Osteoblast (primary cell): ENCODE measurements around the gene GRK2. TPM values are rescaled to one million over a fixed set of nuclear protein-coding genes. Genes with fewer than 3 reads are reported as not detected.

ENCODE experiments used
- DNase-seq: peaks from one replicate; pipeline ENCODE4 v3.0.0; 2011; ENCODE audit warnings: low spot score, mixed read lengths; ENCODE audit not compliant: insufficient read length; ENCODE audit errors: missing footprints
- H2AFZ ChIP-seq: 2 replicates; pipeline ENCODE4 v1.6.0; 2011; ENCODE audit warnings: mild to moderate bottlenecking, low read length
- H3K27ac ChIP-seq: 2 replicates; pipeline ENCODE4 v1.5.1; 2011; ENCODE audit warnings: mild to moderate bottlenecking, low read depth, low read length, moderate library complexity
- H3K27me3 ChIP-seq: 2 replicates; pipeline ENCODE4 v1.6.0; 2012; ENCODE audit warnings: mild to moderate bottlenecking, control low read depth, inconsistent platforms, low read length, moderate library complexity; ENCODE audit not compliant: insufficient read depth
- H3K36me3 ChIP-seq: 2 replicates; pipeline ENCODE4 v1.5.1; 2011; ENCODE audit warnings: mild to moderate bottlenecking, low read length, control low read depth, moderate library complexity; ENCODE audit not compliant: insufficient read depth
- H3K4me1 ChIP-seq: 2 replicates; pipeline ENCODE4 v1.5.1; 2011; ENCODE audit warnings: mild to moderate bottlenecking, low read length, control low read depth, moderate library complexity; ENCODE audit not compliant: insufficient read depth
- H3K4me2 ChIP-seq: 2 replicates; pipeline ENCODE4 v1.6.0; 2011; ENCODE audit warnings: mild to moderate bottlenecking, low read length; ENCODE audit not compliant: insufficient read depth
- H3K4me3 ChIP-seq: fragments of 200-600 bp; sonication (generic); 3 replicates; pipeline ENCODE4 v1.5.1; 2012; ENCODE audit warnings: mild to moderate bottlenecking, low read length, inconsistent platforms; ENCODE audit not compliant: insufficient read depth
- H3K79me2 ChIP-seq: 2 replicates; pipeline ENCODE4 v1.6.0; 2012; ENCODE audit warnings: mild to moderate bottlenecking, low read length, control low read depth, inconsistent platforms; ENCODE audit not compliant: insufficient read depth
- H3K9me3 ChIP-seq: 2 replicates; pipeline ENCODE4 v1.5.1; 2011; ENCODE audit warnings: low read depth, low read length, control low read depth
- H4K20me1 ChIP-seq: 2 replicates; pipeline ENCODE4 v1.6.0; 2012; ENCODE audit warnings: mild to moderate bottlenecking, low read length, control low read depth; ENCODE audit not compliant: insufficient read depth
- total RNA-seq: library from RNA; depleted of rRNA; stranded (reverse); fragments of >200 nt; gene quantifications from 2 replicates; pipeline ENCODE4 v1.2.3, GENCODE V29; 2012
- TF ChIP-seq, protein P1 (sequence below): IDR thresholded peaks from 2 replicates; pipeline ENCODE4 v1.5.1; 2011; ENCODE audit warnings: mild to moderate bottlenecking, low read depth, low read length, moderate library complexity; ENCODE audit errors: extremely low read depth

Gene GRK2
- total RNA-seq, 1 donor, result 21.4 TPM

GRCh38 chr11:67304511-67305113 is 38.3 kb downstream of the GRK2 start:
- Histone ChIP-seq H3K4me1 (peaks cover 16% of the 10 kb centered on the region), H3K36me3 (peaks cover 23% of the 10 kb centered on the region), H3K27me3 (no peaks in the 10 kb centered on the region), H3K4me2 (peak overlapping the region; percentile 85), H2AFZ (no peak overlapping the region), H3K4me3 (peak overlapping the region; percentile 86), H3K9me3 (no peaks in the 10 kb centered on the region), H3K27ac (no peak overlapping the region), H4K20me1 (peaks cover 9% of the 10 kb centered on the region), H3K79me2 (no peaks in the 10 kb centered on the region)
- DNase-seq, result peak; percentile 37
- TF ChIP-seq, protein P1, sequence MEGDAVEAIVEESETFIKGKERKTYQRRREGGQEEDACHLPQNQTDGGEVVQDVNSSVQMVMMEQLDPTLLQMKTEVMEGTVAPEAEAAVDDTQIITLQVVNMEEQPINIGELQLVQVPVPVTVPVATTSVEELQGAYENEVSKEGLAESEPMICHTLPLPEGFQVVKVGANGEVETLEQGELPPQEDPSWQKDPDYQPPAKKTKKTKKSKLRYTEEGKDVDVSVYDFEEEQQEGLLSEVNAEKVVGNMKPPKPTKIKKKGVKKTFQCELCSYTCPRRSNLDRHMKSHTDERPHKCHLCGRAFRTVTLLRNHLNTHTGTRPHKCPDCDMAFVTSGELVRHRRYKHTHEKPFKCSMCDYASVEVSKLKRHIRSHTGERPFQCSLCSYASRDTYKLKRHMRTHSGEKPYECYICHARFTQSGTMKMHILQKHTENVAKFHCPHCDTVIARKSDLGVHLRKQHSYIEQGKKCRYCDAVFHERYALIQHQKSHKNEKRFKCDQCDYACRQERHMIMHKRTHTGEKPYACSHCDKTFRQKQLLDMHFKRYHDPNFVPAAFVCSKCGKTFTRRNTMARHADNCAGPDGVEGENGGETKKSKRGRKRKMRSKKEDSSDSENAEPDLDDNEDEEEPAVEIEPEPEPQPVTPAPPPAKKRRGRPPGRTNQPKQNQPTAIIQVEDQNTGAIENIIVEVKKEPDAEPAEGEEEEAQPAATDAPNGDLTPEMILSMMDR, result no peak

DNA sequence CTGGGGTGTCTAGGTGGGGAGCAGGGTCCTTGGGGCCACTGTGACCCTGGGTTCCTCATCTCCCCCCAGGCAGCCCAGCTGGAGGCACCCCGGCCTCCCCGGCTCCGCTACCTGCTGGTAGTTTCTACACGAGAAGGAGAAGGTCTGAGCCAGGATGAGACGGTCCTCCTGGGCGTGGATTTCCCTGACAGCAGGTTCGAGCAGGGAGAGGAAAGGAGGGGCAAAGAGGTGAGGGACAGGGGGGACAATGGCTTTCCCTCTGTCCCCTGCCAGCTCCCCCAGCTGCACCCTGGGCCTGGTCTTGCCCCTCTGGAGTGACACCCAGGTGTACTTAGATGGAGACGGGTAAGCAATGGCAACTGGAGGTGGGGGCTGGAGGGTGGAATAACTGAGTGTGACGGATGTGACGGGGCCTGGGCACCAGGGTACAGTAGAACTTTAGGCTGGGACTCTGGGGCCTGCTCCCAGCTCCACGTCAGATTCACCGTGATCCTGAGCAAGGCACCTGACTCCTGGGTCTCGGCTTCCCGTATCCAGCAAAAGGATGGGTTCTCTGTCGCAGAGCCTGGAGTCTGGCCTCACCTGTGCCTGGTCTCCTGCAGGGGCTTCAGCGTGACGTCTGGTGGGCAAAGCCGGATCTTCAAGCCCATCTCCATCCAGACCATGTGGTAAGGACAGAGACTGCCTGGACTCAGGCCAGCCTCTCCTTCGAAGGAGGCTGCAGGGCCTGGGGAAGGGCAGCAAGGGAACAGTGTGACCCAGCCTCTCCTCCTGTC is 40.7 kb downstream of the GRK2 start:
- H3K4me2 ChIP-seq, result no peak overlapping the region
- TF ChIP-seq, protein P1, result no peak
- H3K79me2 ChIP-seq, result no peaks in the 10 kb centered on the region
- no peak overlapping the region for H3K4me3 ChIP-seq
- H3K4me1 ChIP-seq, result peaks cover 16% of the 10 kb centered on the region
- H4K20me1 ChIP-seq, result peaks cover under 1% of the 10 kb centered on the region
- no peak overlapping the region for H2AFZ ChIP-seq
- peaks cover 11% of the 10 kb centered on the region for H3K36me3 ChIP-seq
- H3K9me3 ChIP-seq, result no peaks in the 10 kb centered on the region
- H3K27ac ChIP-seq, result no peak overlapping the region
- no peaks in the 10 kb centered on the region for H3K27me3 ChIP-seq
- peak; percentile 36 for DNase-seq

DNA sequence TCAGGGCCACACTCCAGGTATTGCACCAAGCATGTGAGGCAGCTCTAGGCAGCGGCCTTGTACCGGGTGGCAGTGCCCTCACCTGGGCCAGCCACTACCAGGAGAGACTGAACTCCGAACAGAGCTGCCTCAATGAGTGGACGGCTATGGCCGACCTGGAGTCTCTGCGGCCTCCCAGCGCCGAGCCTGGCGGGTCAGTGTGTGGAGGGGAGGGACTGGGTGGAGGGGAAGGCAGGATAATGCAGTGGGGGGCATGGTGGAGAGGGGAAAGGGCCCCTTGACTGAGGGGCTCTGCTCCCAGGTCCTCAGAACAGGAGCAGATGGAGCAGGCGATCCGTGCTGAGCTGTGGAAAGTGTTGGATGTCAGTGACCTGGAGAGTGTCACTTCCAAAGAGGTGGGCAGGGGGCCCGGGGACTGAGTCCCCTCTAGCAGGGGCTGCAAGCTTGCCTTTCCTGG is 41.3 kb downstream of the GRK2 start:
- Histone ChIP-seq H2AFZ (no peak overlapping the region), H3K27me3 (no peaks in the 10 kb centered on the region), H3K79me2 (no peaks in the 10 kb centered on the region), H3K4me1 (peaks cover 13% of the 10 kb centered on the region), H3K4me3 (no peak overlapping the region), H4K20me1 (no peaks in the 10 kb centered on the region), H3K36me3 (peaks cover 11% of the 10 kb centered on the region), H3K4me2 (no peak overlapping the region), H3K9me3 (no peaks in the 10 kb centered on the region), H3K27ac (no peak overlapping the region)
- TF ChIP-seq, protein P1, result no peak
- DNase-seq, result peak; percentile 68
